Stimulated activated CD4-positive, alpha-beta T cell treated with anti-CD3 and anti-CD28 coated beads, Interleukin-2, amount 100 ng/mL, for 24 hours (primary cell): ENCODE results near the gene CFAP77.

Source experiments
- DNase-seq, 2 donors: peaks; one replicate each; pipeline ENCODE4 v3.0.0-alpha.2; 2020

The CFAP77 gene

DNA sequence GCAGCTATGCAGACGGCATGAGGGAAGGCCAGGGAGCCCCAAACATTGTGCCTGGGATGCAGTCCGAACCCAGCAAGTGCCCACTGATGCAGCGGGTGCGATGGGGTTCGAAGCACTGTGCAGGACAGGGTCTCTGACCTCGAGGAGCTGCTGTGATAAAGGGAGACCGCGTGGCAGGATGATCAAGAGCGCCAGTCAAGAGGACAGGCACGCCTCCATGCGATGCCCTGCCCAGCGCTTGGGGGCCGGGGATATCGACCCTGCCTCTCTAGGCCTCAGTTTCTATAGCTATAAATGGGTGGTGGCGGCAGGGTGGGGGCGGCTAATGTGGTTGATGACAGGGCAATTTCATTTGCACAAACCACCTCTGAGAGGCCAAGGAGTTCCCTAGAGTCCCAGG, 87.7 kb downstream of the CFAP77 start:
- DNase-seq = no peak

DNA sequence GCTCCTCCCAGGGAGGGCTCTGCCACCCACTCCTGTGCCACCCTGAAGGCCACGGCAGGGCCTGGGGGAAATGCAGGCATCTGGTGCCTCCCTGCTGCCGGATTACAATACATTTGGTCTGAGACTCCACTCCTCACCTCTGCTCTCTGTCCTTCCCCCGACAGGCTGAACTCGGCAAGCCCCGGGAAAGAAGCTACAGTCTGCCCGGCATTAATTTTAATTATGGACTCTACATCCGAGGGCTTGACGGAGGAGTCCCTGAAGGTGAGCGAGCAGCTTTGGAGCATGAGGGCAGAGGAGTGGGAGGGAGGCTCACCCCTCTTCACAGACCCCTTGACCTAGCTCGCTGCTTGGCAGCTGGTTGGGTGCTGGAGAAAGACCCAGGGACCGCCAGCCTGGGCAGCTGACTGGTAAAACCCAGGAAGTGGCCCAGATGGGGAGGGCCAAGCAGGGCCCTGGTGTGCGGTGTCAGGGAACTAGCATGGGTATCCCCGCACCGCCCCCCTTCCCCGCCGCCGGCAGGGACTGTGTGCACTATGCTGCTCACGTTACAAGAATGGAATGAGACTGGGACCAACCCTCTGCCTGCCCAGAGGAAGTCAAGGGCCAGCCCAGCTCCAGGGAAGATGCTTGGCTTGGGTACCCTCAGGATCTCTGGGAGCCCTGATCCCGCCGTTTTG, 88.7 kb downstream of the CFAP77 start:
- DNase-seq = no peak

- no peak for DNase-seq
Observed at GRCh38 chr9:132499251-132499650, 89.2 kb downstream of the CFAP77 start.

DNA sequence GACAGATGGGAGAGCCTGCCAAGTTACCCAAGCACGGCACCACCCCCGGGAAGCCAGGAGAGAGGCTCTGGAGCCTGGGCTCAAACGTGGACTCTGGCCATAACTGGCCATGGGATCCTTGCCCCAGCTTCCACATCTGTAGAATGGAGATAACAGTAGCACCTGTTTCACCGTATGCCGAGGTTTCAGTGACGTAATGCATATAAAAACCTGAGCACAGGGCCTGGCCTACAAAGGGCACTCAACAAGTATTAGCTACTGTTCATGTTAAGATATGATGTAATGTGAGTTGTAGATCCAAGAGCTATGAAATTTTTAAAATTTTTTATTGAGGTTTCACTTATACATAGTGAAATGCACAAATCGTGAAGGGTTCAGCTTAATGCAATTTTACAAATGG, 90.2 kb downstream of the CFAP77 start:
- DNase-seq = no peak

DNA sequence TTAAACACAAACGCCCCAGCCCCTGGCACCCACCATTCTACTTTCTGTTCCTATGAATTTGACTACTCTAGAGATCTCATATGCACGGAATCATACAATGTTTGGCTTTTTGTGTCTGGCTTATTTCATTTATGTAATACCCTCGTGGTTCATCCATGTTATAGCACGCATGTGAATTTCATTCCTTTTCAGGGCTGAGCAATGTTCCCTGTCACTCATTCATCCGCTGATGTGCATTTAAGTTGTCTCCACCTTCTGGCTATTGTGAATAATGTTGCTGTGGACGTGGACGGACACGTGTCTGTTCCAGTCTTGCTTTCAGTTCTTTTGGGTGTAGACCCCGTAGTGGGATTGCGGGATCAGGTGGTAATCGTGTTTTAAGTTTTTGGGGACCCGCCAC, 92.5 kb downstream of the CFAP77 start:
- DNase-seq = no peak

DNA sequence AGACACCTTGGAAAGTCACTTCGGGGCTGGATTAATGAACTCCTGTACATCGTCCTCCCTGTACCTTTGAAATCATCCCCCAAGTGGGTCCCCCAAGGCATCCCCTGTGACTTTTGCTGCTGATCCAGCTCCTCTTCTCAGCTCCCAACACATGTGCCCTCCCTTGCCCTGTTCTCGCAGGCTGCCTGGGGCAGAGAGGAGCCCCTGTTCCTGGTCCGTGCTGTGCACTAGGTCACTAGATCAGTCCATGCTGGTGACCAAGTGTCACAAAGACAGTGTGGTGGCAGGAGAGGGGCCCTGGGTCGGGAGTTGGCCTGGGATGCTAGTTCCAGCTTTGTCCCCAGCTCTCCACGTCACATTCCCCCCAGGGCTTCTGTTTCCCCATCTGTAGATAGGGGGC, 93.1 kb downstream of the CFAP77 start:
- no peak for DNase-seq

DNA sequence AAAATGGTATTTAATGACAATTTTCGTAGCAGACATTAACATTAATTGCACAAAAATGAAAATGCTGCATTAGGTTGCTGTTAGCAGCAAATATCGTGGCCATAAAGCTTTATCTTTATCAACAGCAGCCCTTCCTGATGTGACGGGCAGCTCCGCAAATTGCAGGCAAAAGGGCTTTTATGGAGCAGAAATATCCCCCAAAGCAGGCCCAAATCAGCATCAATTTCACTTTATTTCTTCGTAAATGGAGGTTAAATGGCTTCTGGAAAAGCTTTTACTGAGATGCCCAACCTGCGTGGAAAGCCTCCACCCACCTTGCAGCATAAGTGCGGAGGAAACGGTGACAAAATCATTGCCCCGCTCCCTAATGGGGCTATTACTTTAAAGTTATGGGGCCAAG, 94.5 kb downstream of the CFAP77 start:
- DNase-seq = no peak

- DNase-seq = no peak
Observed at GRCh38 chr9:132505991-132506655, 96.1 kb downstream of the CFAP77 start.

DNA sequence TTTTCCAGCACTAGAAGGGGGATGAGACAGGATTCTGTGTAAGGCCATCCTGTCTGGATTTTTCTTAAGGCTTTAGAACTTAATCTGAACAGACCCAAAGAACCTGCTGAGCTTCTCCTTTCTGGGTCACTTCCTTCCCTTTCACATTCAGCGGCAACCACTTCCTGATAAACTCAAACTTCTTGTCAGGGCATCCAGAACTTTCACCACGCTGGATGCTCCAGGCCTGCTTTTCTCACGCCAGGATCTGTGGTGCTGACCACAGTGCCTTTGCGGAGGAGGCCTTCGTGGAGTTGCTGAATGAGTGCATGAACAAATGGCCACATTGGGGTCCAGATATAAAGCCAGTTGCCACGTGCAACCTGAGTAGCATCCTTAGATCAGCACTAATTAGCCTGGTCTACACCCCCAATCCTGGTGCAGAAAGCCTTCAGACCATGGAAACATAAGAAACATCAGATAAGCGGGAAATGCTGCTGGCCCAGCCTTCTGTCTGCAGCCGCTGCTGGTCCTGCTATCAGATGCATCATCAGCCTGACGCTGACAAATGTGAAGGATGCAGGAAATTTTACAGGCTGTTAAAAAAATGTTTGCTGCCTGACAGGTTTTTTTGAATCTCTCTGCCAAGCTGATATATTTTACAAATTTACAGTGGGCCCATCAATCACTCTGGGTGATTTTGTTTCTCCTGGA, 97.1 kb downstream of the CFAP77 start:
- no peak for DNase-seq

GRCh38 chr9:132507670-132508469, 97.9 kb downstream of the CFAP77 start:
- DNase-seq = peak; percentile 74

DNA sequence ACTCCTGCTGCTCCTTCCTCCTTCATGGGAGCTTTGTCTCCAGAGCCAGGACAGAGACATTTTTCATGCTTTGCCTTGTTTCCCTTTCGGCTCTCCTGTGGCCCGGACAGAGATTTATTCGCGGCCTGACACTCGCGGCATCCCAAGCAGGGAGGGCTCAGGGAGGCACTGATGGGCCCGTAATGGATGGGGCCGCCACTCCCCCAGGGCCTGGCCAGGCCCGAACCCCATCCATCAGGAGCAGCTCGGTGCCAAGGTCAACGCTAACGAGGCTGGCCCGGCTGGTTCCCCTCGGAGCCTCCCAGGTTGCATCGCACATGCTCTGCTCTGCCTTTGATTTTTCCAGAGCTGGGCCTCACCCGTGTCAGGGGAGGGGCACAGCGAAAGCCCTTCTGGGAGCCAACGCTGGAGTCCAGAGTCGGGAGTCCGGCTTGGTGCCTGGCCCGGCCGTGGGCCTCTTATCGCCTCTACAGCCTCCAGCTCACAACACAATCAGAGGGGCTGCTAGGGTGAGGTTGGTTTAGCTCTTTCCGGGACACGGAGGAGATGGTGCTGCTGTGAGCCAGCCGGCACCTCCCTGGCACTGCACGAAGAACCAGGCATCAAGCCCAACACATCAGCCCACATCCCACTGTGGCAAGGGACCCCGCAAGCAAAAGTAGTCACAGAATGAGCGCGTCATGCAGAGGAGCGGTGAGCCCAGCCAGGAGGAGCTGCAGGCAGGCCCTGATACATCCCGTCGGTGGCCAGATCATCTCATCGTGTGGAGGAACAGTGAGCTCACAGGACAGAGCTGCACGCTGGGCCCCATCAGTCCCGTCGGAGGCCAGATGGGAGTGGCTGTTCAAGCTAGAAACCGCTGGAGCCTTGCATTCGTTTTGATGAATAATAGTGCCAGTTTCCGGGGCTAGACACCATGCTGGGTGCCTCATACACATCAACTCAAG, 100.2 kb downstream of the CFAP77 start:
- no peak for DNase-seq

GRCh38 chr9:132511191-132511999, 101.4 kb downstream of the CFAP77 start:
- no peak for DNase-seq

DNA sequence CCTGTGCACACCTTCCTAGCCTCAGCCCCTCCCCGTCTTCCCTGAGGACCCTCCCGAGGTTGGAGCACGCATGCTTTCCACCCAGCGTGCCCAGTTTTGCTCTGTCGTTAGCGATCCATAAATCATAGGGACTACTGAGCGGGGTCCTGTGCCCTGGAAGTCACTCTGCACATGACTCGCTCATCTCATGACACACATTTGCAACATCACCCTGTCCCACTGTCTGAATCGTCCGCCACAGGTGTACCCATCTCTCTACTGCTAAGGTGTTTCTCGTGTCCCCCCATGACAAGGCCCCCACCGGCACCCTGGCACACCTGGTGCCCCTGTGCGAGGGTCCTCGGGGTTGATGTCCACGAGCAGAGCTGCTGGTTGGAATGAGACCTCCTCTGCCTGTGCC, 103.4 kb downstream of the CFAP77 start:
- DNase-seq = no peak

GRCh38 chr9:132514011-132514744, 104.2 kb downstream of the CFAP77 start:
- DNase-seq = no peak

- DNase-seq = no peak
Observed at GRCh38 chr9:132514821-132515220, 104.8 kb downstream of the CFAP77 start.

DNA sequence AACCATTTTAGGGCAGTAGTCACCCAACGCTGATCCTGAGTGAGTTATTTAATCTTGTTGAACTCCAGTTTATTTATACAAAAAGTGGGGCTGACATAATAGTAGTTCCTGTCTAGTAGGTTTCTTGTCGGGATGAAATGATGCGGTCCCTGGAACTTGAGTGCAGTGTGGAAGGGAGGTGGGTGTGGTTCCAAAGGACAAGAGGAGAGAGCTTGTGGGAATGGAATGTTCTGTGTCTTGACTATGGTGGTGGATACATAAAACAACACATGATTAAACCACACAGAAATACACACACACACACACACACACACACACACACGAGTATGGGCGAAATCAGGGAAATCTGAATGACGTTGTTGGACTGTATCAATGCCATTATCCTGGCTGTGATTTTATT, 106.3 kb downstream of the CFAP77 start:
- no peak for DNase-seq

GRCh38 chr9:132516911-132517310, 106.9 kb downstream of the CFAP77 start:
- DNase-seq = no peak

GRCh38 chr9:132517815-132518550, 108.0 kb downstream of the CFAP77 start:
- no peak for DNase-seq

DNA sequence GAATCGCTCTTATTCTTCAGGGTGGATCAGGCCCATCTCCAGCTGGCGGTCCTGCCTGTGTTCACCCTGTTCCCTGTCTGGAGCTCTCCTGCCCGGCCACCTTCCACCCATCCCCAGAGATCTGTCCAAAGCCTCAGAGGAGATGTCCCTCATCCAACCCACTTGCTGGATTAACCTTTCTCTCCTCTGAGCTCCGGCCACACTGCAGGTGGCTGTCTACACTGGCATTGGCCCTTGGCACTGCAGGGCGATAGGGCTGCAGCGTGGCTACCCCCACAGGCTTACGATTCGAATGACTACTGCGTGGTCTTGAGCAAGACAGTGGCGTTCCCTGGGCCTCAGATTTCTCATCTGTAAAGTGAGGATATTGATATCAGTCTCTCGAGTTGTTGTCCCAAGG, 108.6 kb downstream of the CFAP77 start:
- DNase-seq = no peak

DNA sequence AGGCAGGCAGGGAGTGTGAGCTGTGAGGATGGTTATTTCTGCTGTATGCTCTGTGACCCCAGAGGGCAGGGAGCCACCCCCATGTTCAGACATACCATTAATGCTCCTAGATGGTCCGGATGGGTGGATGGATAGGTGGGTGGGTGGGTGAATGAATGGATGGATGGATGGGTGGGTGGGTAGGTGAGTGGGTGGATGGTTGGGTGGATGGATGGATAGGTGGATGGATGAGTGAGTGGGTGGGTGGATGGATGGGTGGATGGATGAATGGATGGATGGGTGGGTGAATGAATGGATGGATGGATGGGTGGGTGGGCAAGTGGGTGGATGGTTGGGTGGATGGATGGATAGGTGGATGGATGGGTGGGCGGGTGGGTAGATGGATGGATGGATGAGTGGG, 109.0 kb downstream of the CFAP77 start:
- DNase-seq = no peak
